Skin epidermis (tissue), 12 donors: ENCODE data around the gene MXI1.
A peak's percentile ranks its signal among the peaks of the same experiment; 100 is the strongest.
"Not testable (repeated sequence)": the region's sequence is repeated elsewhere in the genome, so short reads cannot be mapped to it uniquely, and the experiment has no call there.

Experiments
- H3K27ac ChIP-seq, 21 experiments: fragments of 200-600 bp; sonication (generic) in 11 of 21; one replicate each; pipeline ENCODE4 v1.5.0; 2020; ENCODE audit warnings: mild to moderate bottlenecking in 3 of 21, inconsistent platforms in 2 of 21, moderate library complexity in 2 of 21
- H3K4me3 ChIP-seq, 7 experiments: fragments of 200-600 bp; sonication (generic) in 2 of 7; one replicate each; pipeline ENCODE4 v1.5.0; 2020; ENCODE audit warnings: inconsistent platforms in 2 of 7, mild to moderate bottlenecking in 2 of 7, moderate library complexity in 1 of 7

The MXI1 gene

DNA sequence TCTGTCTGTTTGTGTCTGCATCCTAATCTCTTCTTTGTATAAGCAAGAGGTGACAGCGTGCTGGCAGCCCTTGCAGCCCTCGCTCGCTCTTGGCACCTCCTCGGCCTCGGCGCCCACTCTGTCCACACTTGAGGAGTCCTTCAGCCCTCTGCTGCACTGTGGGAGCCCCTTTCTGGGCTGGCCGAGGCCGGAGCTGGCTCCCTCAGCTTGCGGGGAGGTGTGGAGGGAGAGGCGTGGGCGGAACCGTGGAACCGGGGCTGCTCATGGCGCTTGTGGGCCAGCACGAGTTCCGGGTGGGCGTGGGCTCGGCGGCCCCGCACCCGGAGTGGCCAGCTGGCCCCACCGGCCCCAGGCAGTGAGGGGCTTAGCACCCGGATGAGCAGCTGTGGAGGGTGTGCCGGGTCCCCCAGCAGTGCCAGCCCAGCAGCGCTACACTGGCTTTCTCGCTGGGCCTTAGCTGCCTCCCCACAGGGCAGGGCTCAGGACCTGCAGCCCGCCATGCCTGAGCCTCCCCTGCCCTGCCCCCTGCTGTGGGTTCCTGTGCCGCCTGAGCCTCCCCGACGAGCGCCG is 123.9 kb downstream of the MXI1 start:
- not testable (repeated sequence) for H3K4me3 ChIP-seq, H3K27ac ChIP-seq

DNA sequence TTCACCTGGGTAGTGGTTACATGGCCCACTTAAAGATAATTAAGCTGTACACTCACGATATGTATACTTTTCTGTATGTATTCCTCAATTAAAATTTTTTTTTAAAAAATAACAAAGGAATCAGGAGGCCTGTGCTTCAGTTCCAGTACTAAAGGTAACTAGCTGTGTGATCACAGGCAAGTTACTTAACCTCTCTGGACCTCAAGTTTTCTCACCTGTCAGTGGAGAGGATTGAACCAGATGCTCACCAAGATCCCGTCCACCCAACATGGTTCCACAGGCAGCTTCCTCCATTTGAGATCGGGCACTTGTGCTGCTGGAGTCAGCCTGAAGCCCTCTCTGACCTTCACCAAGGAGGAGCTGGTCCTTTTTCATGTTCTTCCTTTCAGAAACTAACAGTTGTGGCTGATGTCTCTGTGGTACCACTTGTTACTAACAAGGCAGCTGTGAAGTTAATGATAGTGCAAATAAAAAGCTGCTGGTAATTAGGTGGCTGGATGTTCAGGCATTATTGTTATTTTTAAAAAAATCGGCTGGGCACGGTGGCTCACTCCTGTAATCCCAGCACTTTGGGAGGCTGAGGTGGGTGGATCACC is 126.8 kb downstream of the MXI1 start:
- H3K4me3 ChIP-seq = no peak overlapping the region

DNA sequence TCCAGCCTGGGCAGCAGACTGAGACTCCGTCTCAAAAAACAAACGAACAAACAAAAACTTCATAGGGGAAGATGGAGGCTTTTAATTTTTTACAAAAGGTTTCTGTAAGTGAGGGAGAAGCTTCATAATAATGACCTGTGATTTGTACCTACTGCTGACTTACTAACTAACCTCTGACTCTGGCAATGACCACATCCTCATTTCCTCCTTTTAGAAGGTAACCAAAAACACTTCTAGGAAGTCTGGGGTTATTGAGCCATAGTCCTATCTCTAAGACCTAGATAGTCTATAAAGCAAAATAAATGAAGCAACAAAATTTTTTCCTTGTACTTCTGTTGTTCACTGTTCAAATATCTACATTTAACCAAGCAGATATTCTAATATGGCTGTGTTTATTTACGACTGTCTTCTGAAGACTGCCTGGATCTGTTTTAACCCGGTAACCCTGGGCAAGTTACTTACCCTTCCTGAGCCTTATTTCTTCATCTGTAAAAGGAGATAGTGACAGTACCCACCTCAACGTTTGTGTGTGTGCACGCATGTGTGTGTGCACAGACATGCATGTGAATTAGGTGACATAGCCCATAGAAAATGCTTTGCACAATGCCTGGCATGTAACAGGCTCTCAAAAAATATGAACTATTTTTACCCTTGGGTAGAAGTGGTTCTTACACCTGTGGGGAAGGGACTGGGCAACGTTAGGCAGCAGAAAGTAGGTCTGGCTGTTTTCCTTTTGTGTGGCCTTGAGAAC is 128.1 kb downstream of the MXI1 start:
- H3K4me3 ChIP-seq = no peak overlapping the region
- peak overlapping the region in 8 of 21 experiments; percentile 0 to 42 (median 16) for H3K27ac ChIP-seq

More for the DNA sequence above, 126.8 kb downstream of the MXI1 start:
- H3K27ac ChIP-seq = no peak overlapping the region

DNA sequence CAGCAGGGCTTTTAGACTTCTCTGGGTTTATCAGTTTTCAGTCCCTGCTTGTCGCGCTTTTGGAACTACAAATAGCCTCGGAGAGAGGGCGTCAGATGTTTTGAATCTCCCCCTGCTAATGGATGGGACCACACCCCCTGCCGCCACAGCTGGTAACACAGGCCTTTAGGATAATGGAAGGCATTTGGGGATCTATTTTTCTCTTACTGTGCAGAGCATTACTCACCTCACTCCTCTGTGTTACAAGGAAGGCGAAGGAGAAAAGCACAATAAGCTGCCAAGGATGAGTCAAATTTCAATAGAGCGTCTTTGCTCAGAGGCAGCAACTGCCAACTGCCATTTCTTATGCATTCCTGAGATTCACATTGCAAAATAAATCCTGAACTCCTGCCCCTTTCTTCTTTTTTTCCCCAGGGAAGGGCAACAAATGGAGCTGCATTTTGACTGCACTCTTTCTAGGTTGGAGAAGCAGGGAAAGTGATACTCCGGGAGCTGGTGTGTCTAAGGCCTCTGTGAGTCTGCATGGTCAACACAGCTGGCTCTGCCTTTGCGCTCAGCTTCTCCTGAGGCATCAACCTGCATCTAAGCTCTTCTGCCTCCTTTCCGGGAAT is 128.8 kb downstream of the MXI1 start:
- Histone ChIP-seq H3K4me3 (no peak overlapping the region), H3K27ac (peak overlapping the region in 8 of 21 experiments; percentile 0 to 60 (median 16))
